Measurements from ENCODE around the gene POLR2A. TPM values are rescaled to one million over a fixed set of nuclear protein-coding genes. Genes with fewer than 3 reads are reported as not detected.

Gene POLR2A
- total RNA-seq, 1 donor from 2014 or later, result 121 TPM

- peaks cover 11% of the 10 kb centered on the region for H3K4me1 Mint-ChIP-seq (ENCODE audit: low read depth)
- H3K9me3 Mint-ChIP-seq (ENCODE audit: low read depth), result no peaks in the 10 kb centered on the region
- H3K27ac Mint-ChIP-seq (ENCODE audit: unreplicated experiment), result no peak overlapping the region
- no peak for TF ChIP-seq CTCF (IDR thresholded peaks at IDR 0.05)
- no peaks in the 10 kb centered on the region for H3K27me3 Mint-ChIP-seq (ENCODE audit: low read depth)
- no peak for DNase-seq (ENCODE audit: low spot score)
- H3K36me3 Mint-ChIP-seq (ENCODE audit: low read depth), result peaks cover 10% of the 10 kb centered on the region
- no peak overlapping the region for H3K4me3 Mint-ChIP-seq (ENCODE audit: unreplicated experiment)
These were observed 21.4 kb upstream of the POLR2A start for GRCh38 chr17:7462474-7463371.

GRCh38 chr17:7463372-7463846 is 20.8 kb upstream of the POLR2A start:
- Mint-ChIP-seq H3K9me3 (ENCODE audit: low read depth) (no peaks in the 10 kb centered on the region), H3K27me3 (ENCODE audit: low read depth) (no peaks in the 10 kb centered on the region), H3K4me1 (ENCODE audit: low read depth) (peaks cover 11% of the 10 kb centered on the region), H3K36me3 (ENCODE audit: low read depth) (peaks cover 10% of the 10 kb centered on the region), H3K4me3 (ENCODE audit: unreplicated experiment) (no peak overlapping the region), H3K27ac (ENCODE audit: unreplicated experiment) (no peak overlapping the region)
- TF ChIP-seq CTCF (IDR thresholded peaks at IDR 0.05), result no peak
- DNase-seq (ENCODE audit: low spot score), result no peak

GRCh38 chr17:7464081-7464480 is 20.1 kb upstream of the POLR2A start:
- H3K27ac Mint-ChIP-seq (ENCODE audit: unreplicated experiment), result no peak overlapping the region
- no peaks in the 10 kb centered on the region for H3K27me3 Mint-ChIP-seq (ENCODE audit: low read depth)
- H3K4me3 Mint-ChIP-seq (ENCODE audit: unreplicated experiment), result no peak overlapping the region
- no peak for TF ChIP-seq CTCF (IDR thresholded peaks at IDR 0.05)
- peaks cover 10% of the 10 kb centered on the region for H3K36me3 Mint-ChIP-seq (ENCODE audit: low read depth)
- H3K9me3 Mint-ChIP-seq (ENCODE audit: low read depth), result no peaks in the 10 kb centered on the region
- no peak for DNase-seq (ENCODE audit: low spot score)
- H3K4me1 Mint-ChIP-seq (ENCODE audit: low read depth), result peaks cover 11% of the 10 kb centered on the region

GRCh38 chr17:7465597-7466275 is 18.4 kb upstream of the POLR2A start:
- Mint-ChIP-seq H3K9me3 (ENCODE audit: low read depth) (no peaks in the 10 kb centered on the region), H3K27me3 (ENCODE audit: low read depth) (no peaks in the 10 kb centered on the region), H3K4me3 (ENCODE audit: unreplicated experiment) (no peak overlapping the region), H3K36me3 (ENCODE audit: low read depth) (peaks cover 10% of the 10 kb centered on the region), H3K4me1 (ENCODE audit: low read depth) (peaks cover 11% of the 10 kb centered on the region), H3K27ac (ENCODE audit: unreplicated experiment) (no peak overlapping the region)
- no peak for TF ChIP-seq CTCF (IDR thresholded peaks at IDR 0.05)
- no peak for DNase-seq (ENCODE audit: low spot score)

GRCh38 chr17:7466318-7466638 is 17.9 kb upstream of the POLR2A start:
- Mint-ChIP-seq H3K27ac (ENCODE audit: unreplicated experiment) (peak overlapping the region; percentile 61), H3K4me1 (ENCODE audit: low read depth) (peaks cover 8% of the 10 kb centered on the region), H3K27me3 (ENCODE audit: low read depth) (no peaks in the 10 kb centered on the region), H3K4me3 (ENCODE audit: unreplicated experiment) (no peak overlapping the region), H3K36me3 (ENCODE audit: low read depth) (peaks cover 8% of the 10 kb centered on the region), H3K9me3 (ENCODE audit: low read depth) (no peaks in the 10 kb centered on the region)
- DNase-seq (ENCODE audit: low spot score), result no peak
- TF ChIP-seq CTCF (IDR thresholded peaks at IDR 0.05), result no peak

All from chondrocyte (in vitro differentiated cells).